Common myeloid progenitor, CD34-positive (primary cell): ENCODE measurements around the gene RRAGB. TPM values are rescaled to one million over a fixed set of nuclear protein-coding genes. Genes with fewer than 3 reads are reported as not detected.
"Not testable (repeated sequence)": the region's sequence is repeated elsewhere in the genome, so short reads cannot be mapped to it uniquely, and the experiment has no call there.

Experiments
- CTCF ChIA-PET: fragments of 350-600 bp; sonication (Branson Sonifier 250); formaldehyde crosslinking; loops from one replicate; lab custom pipeline; 2021; ENCODE audit warnings: antibody characterized with exemption; lab: Charles Lee
- POLR2A ChIA-PET: fragments of 350-600 bp; sonication (Branson Sonifier 250); formaldehyde crosslinking; loops from one replicate; lab custom pipeline; 2021; ENCODE audit warnings: antibody characterized with exemption; lab: Charles Lee
- DNase-seq, 3 donors: peaks; one replicate each; pipeline versions ENCODE4 v3.0.0 to v3.0.0-alpha.2; 2013
- H3K27ac ChIP-seq, 2 experiments: 1 replicate in 1 of 2; 2 replicates in 1 of 2; pipeline ENCODE4 v1.7.0; 2013; ENCODE audit warnings: inconsistent platforms in 2 of 2, low read length in 2 of 2, mild to moderate bottlenecking in 2 of 2, low read depth in 1 of 2, moderate library complexity in 1 of 2; ENCODE audit not compliant: severe bottlenecking in 2 of 2, insufficient read depth in 1 of 2, poor library complexity in 1 of 2
- H3K27me3 ChIP-seq, 5 experiments: replicated peaks in 2 of 5; 1 replicate in 3 of 5; 2 replicates in 2 of 5; pipeline versions ENCODE4 v1.6.1 to v1.7.0; 2013; ENCODE audit warnings: low read length in 4 of 5, mild to moderate bottlenecking in 2 of 5, moderate library complexity in 2 of 5, inconsistent platforms in 1 of 5; ENCODE audit not compliant: insufficient read depth in 5 of 5, control insufficient read depth in 4 of 5
- H3K36me3 ChIP-seq, 4 experiments: 1 replicate in 2 of 4; 2 replicates in 2 of 4; pipeline versions ENCODE4 v1.6.1 to v1.7.0; 2013; ENCODE audit warnings: low read length in 3 of 4, control low read depth in 1 of 4, mild to moderate bottlenecking in 1 of 4; ENCODE audit not compliant: control insufficient read depth in 4 of 4, insufficient read depth in 4 of 4
- H3K4me1 ChIP-seq, 4 experiments: 1 replicate in 3 of 4; 2 replicates in 1 of 4; pipeline versions ENCODE4 v1.6.1 to v1.7.1; 2013; ENCODE audit warnings: low read length in 3 of 4, mild to moderate bottlenecking in 3 of 4, control low read depth in 1 of 4, inconsistent platforms in 1 of 4, moderate library complexity in 1 of 4; ENCODE audit not compliant: control insufficient read depth in 4 of 4, insufficient read depth in 4 of 4; ENCODE audit errors: control extremely low read depth in 1 of 4
- H3K4me3 ChIP-seq, 7 experiments: 1 replicate in 4 of 7; 2 replicates in 3 of 7; pipeline versions ENCODE4 v1.5.1 to v1.7.0; 2013; ENCODE audit warnings: mild to moderate bottlenecking in 7 of 7, low read length in 6 of 7, moderate library complexity in 6 of 7, inconsistent platforms in 2 of 7, low read depth in 2 of 7, control low read depth in 1 of 7; ENCODE audit not compliant: insufficient read depth in 4 of 7, control insufficient read depth in 1 of 7; ENCODE audit errors: extremely low read depth in 1 of 7
- H3K9me3 ChIP-seq, 5 experiments: 1 replicate in 4 of 5; 2 replicates in 1 of 5; pipeline versions ENCODE4 v1.6.1 to v1.7.1; 2013; ENCODE audit warnings: low read length in 4 of 5, mild to moderate bottlenecking in 2 of 5, inconsistent platforms in 1 of 5, low read depth in 1 of 5, moderate library complexity in 1 of 5; ENCODE audit not compliant: control insufficient read depth in 4 of 5, insufficient read depth in 2 of 5; ENCODE audit errors: control extremely low read depth in 1 of 5
- WGBS: methylation state at CpG from one replicate; pipeline ENCODE4 v1.1.5; 2013; ENCODE audit not compliant: insufficient coverage; 5-methylcytosine and 5-hydroxymethylcytosine counted together
- polyA plus RNA-seq: library from polyadenylated mRNA; unstranded; fragments of 120-200 nt; gene quantifications from one replicate; pipeline ENCODE4 v1.2.1, GENCODE V29; 2013

RRAGB gene
- polyA plus RNA-seq, result 29.3 TPM

- DNase-seq, result peak; percentile 93 to 97 (median 97)
- H3K27me3 ChIP-seq, result no peaks in the 10 kb centered on the region
- WGBS, result 50% methylated on average over 33 of the region's 46 CpGs
- POLR2A ChIA-PET, result no interaction called here
- H3K4me3 ChIP-seq, result peak within 1 kb of the TSS; percentile 44 to 84 (median 73)
- no peaks in the 10 kb centered on the region for H3K9me3 ChIP-seq
- peaks cover 0 to 12% (median 3%) of the 10 kb centered on the region in 4 experiments for H3K4me1 ChIP-seq
- peaks cover 0 to 21% (median 6%) of the 10 kb centered on the region in 4 experiments for H3K36me3 ChIP-seq
- H3K27ac ChIP-seq, result peak within 1 kb of the TSS; percentile 62 to 90
- CTCF ChIA-PET, result interaction anchor here (0.8 to 1.2 kb wide), 3 partner anchors 191 to 227 kb away, joined by 3 to 5 read pairs (median 3); no protein-coding TSS in a partner anchor
Observed at GRCh38 chrX:55717521-55718497, at the start of gene RRAGB. TSS of gene RRAGB (plus strand) at chrX:55717749. CDS start at chrX:55718328, 579 bp downstream.

GRCh38 chrX:55668084-55668483 is 49.5 kb upstream of the RRAGB start:
- ChIA-PET CTCF (no interaction called here), POLR2A (no interaction called here)
- Histone ChIP-seq H3K4me3 (no peak overlapping the region), H3K4me1 (no peaks in the 10 kb centered on the region), H3K9me3 (no peaks in the 10 kb centered on the region), H3K27ac (no peak overlapping the region), H3K27me3 (no peaks in the 10 kb centered on the region), H3K36me3 (no peaks in the 10 kb centered on the region)
- DNase-seq, result no peak
- WGBS, result 100% methylated on average over 1 of the region's 1 CpG

- CTCF ChIA-PET, POLR2A ChIA-PET: not testable (repeated sequence)
Observed at GRCh38 chrX:55688579-55688978, 29.0 kb upstream of the RRAGB start.

GRCh38 chrX:55695227-55696018 is 22.1 kb upstream of the RRAGB start:
- DNase-seq, result no peak
- Histone ChIP-seq H3K4me3 (no peak overlapping the region), H3K27ac (no peak overlapping the region), H3K9me3 (peaks cover 0 to 2% (median 0%) of the 10 kb centered on the region in 5 experiments), H3K4me1 (peaks cover 0 to 7% (median 2%) of the 10 kb centered on the region in 4 experiments), H3K27me3 (no peaks in the 10 kb centered on the region), H3K36me3 (no peaks in the 10 kb centered on the region)
- POLR2A ChIA-PET, result no interaction called here
- WGBS, result 63% methylated on average over 3 of the region's 5 CpGs
- CTCF ChIA-PET, result no interaction called here

More at GRCh38 chrX:55688579-55688978, 29.0 kb upstream of the RRAGB start:
- DNase-seq, H3K36me3 ChIP-seq, H3K27me3 ChIP-seq, H3K9me3 ChIP-seq, H3K4me3 ChIP-seq, H3K4me1 ChIP-seq, H3K27ac ChIP-seq: not testable (repeated sequence)
- 82% methylated on average over 8 of the region's 10 CpGs for WGBS

GRCh38 chrX:55697381-55697780 is 20.2 kb upstream of the RRAGB start:
- 50% methylated on average over 1 of the region's 1 CpG for WGBS
- DNase-seq, result peak in 1 of 3 donors; percentile 40
- CTCF ChIA-PET, result no interaction called here

GRCh38 chrX:55702671-55703070 is 14.9 kb upstream of the RRAGB start:
- Histone ChIP-seq H3K4me3 (peak overlapping the region in 1 of 7 experiments; percentile 8), H3K27ac (no peak overlapping the region), H3K27me3 (no peaks in the 10 kb centered on the region), H3K4me1 (peaks cover 0 to 5% (median 2%) of the 10 kb centered on the region in 4 experiments), H3K36me3 (no peaks in the 10 kb centered on the region), H3K9me3 (peaks cover 0 to 8% (median 6%) of the 10 kb centered on the region in 5 experiments)
- whole genome bisulfite sequencing, result 54% methylated on average over 4 of the region's 5 CpGs
- CTCF ChIA-PET, result no interaction called here
- POLR2A ChIA-PET, result no interaction called here
- DNase-seq, result peak in 1 of 3 donors; percentile 24

More at GRCh38 chrX:55697381-55697780, 20.2 kb upstream of the RRAGB start:
- no peak overlapping the region for H3K4me3 ChIP-seq
- no peaks in the 10 kb centered on the region for H3K36me3 ChIP-seq
- POLR2A ChIA-PET, result no interaction called here
- peaks cover 0 to 5% (median 4%) of the 10 kb centered on the region in 5 experiments for H3K9me3 ChIP-seq
- H3K27me3 ChIP-seq, result no peaks in the 10 kb centered on the region
- H3K27ac ChIP-seq, result no peak overlapping the region
- H3K4me1 ChIP-seq, result peaks cover 0 to 7% (median 2%) of the 10 kb centered on the region in 4 experiments
